Endodermal cell (in vitro differentiated cells): ENCODE measurements around the gene HS3ST2. TPM values are rescaled to one million over a fixed set of nuclear protein-coding genes. Genes with fewer than 3 reads are reported as not detected.
"Not testable (repeated sequence)": the region's sequence is repeated elsewhere in the genome, so short reads cannot be mapped to it uniquely, and the experiment has no call there.

Experiments used
- DNase-seq: peaks from one replicate; pipeline ENCODE4 v3.0.0-alpha.2; 2017
- H3K27ac ChIP-seq: 2 replicates; pipeline ENCODE4 v1.5.1; 2013; ENCODE audit warnings: mild to moderate bottlenecking, low read depth, low read length, moderate library complexity
- H3K27me3 ChIP-seq: 2 replicates; pipeline ENCODE4 v1.6.1; 2013; ENCODE audit warnings: mild to moderate bottlenecking, low read length, moderate library complexity; ENCODE audit not compliant: insufficient read depth, control insufficient read depth, poor library complexity, severe bottlenecking
- H3K36me3 ChIP-seq: 2 replicates; pipeline ENCODE4 v1.7.0; 2013; ENCODE audit warnings: mild to moderate bottlenecking, low read length, moderate library complexity; ENCODE audit not compliant: control insufficient read depth, insufficient read depth
- H3K4me1 ChIP-seq: one replicate; pipeline ENCODE4 v1.7.0; 2013; ENCODE audit warnings: low read length; ENCODE audit not compliant: control insufficient read depth, insufficient read depth
- H3K4me3 ChIP-seq: 2 replicates; pipeline ENCODE4 v1.5.1; 2013; ENCODE audit warnings: mild to moderate bottlenecking, low read length, moderate library complexity
- H3K9ac ChIP-seq: 2 replicates; pipeline ENCODE4 v1.6.1; 2013; ENCODE audit warnings: mild to moderate bottlenecking, low read length, moderate library complexity; ENCODE audit not compliant: poor library complexity, severe bottlenecking; ENCODE audit errors: extremely low read depth
- H3K9me3 ChIP-seq: 2 replicates; pipeline ENCODE4 v1.6.1; 2013; ENCODE audit warnings: mild to moderate bottlenecking, low read length, moderate library complexity; ENCODE audit not compliant: control insufficient read depth
- H3K27ac Mint-ChIP-seq: 2 replicates; pipeline ENCODE4 v1.8.0; 2020; ENCODE audit warnings: mixed read lengths
- H3K27me3 Mint-ChIP-seq: 2 replicates; pipeline ENCODE4 v1.8.0; 2021; ENCODE audit warnings: mild to moderate bottlenecking, mixed read lengths; ENCODE audit not compliant: insufficient read depth
- H3K36me3 Mint-ChIP-seq: 2 replicates; pipeline ENCODE4 v1.8.0; 2020; ENCODE audit warnings: low read depth, mixed read lengths
- H3K4me1 Mint-ChIP-seq: 2 replicates; pipeline ENCODE4 v1.8.0; 2020; ENCODE audit warnings: mixed read lengths
- H3K4me3 Mint-ChIP-seq: 2 replicates; pipeline ENCODE4 v1.8.0; 2020; ENCODE audit warnings: mild to moderate bottlenecking, moderate library complexity, mixed read lengths
- H3K9me3 Mint-ChIP-seq: 2 replicates; pipeline ENCODE4 v1.8.0; 2020; ENCODE audit warnings: mild to moderate bottlenecking, mixed read lengths
- CTCF ChIP-seq: fragments of 200-600 bp; sonication (generic); conservative IDR thresholded peaks from 2 replicates; pipeline ENCODE4 v1.5.0; 2021; ENCODE audit warnings: antibody characterized with exemption, mild to moderate bottlenecking
- WGBS, 2 experiments: methylation state at CpG; one replicate each; pipeline versions ENCODE4 v1.1.5 to v1.1.7; 2013; ENCODE audit warnings: missing lambda C conversion rate in 2 of 2, mixed read lengths in 1 of 2; ENCODE audit not compliant: insufficient coverage in 1 of 2, insufficient read length in 1 of 2; 5-methylcytosine and 5-hydroxymethylcytosine counted together
- total RNA-seq, 2 donors: library from RNA; stranded (reverse); fragmentation: NEBNext Ultra II Directional in 1 of 2; extraction: Animal tissue kit (Norgen Biotek cat#: 25700) in 1 of 2; gene quantifications; 2 replicates in 1 of 2; 3 replicates in 1 of 2; pipeline ENCODE4 v1.2.1, GENCODE V29; 2021

Gene HS3ST2
- total RNA-seq, 2 donors from 2014 or later: 0.18 TPM; not detected in 1

GRCh38 chr16:22897184-22897583, 83.2 kb downstream of the HS3ST2 start:
- Mint-ChIP-seq H3K4me1 (no peaks in the 10 kb centered on the region), H3K4me3 (no peak overlapping the region), H3K36me3 (no peaks in the 10 kb centered on the region), H3K9me3 (no peaks in the 10 kb centered on the region), H3K27me3 (peaks cover 8% of the 10 kb centered on the region), H3K27ac (no peak overlapping the region)
- Histone ChIP-seq H3K27me3 (peaks cover 56% of the 10 kb centered on the region), H3K36me3 (no peaks in the 10 kb centered on the region), H3K9me3 (peaks cover 4% of the 10 kb centered on the region), H3K9ac (no peak overlapping the region), H3K27ac (no peak overlapping the region), H3K4me1 (peaks cover 4% of the 10 kb centered on the region), H3K4me3 (no peak overlapping the region)
- DNase-seq: no peak
- no peak for TF ChIP-seq CTCF
- WGBS, 2 experiments: 86 to 94% methylated on average over 1 of the region's 1 CpG

GRCh38 chr16:22898131-22898530, 84.2 kb downstream of the HS3ST2 start:
- peaks cover 4% of the 10 kb centered on the region for H3K4me1 ChIP-seq
- H3K27me3 ChIP-seq: peaks cover 59% of the 10 kb centered on the region
- no peaks in the 10 kb centered on the region for H3K36me3 ChIP-seq
- TF ChIP-seq CTCF: no peak
- Mint-ChIP-seq H3K36me3 (no peaks in the 10 kb centered on the region), H3K9me3 (no peaks in the 10 kb centered on the region), H3K4me3 (no peak overlapping the region), H3K27me3 (peaks cover 15% of the 10 kb centered on the region), H3K4me1 (no peaks in the 10 kb centered on the region), H3K27ac (no peak overlapping the region)
- peaks cover 10% of the 10 kb centered on the region for H3K9me3 ChIP-seq
- H3K4me3 ChIP-seq: no peak overlapping the region
- no peak overlapping the region for H3K27ac ChIP-seq
- H3K9ac ChIP-seq: no peak overlapping the region
- DNase-seq: no peak

GRCh38 chr16:22898874-22899348, 84.9 kb downstream of the HS3ST2 start:
- peak; percentile 98 for TF ChIP-seq CTCF
- peaks cover 59% of the 10 kb centered on the region for H3K27me3 ChIP-seq
- H3K9me3 Mint-ChIP-seq: no peaks in the 10 kb centered on the region
- no peaks in the 10 kb centered on the region for H3K36me3 ChIP-seq
- H3K4me3 ChIP-seq: no peak overlapping the region
- WGBS, 2 experiments: 19 to 33% methylated on average over 4 to 10 of the region's 10 CpGs
- H3K4me1 ChIP-seq: peaks cover 7% of the 10 kb centered on the region
- no peaks in the 10 kb centered on the region for H3K36me3 Mint-ChIP-seq
- no peak overlapping the region for H3K4me3 Mint-ChIP-seq
- no peak overlapping the region for H3K27ac Mint-ChIP-seq
- no peaks in the 10 kb centered on the region for H3K4me1 Mint-ChIP-seq
- peaks cover 10% of the 10 kb centered on the region for H3K9me3 ChIP-seq
- H3K9ac ChIP-seq: no peak overlapping the region
- DNase-seq: peak; percentile 97
- peaks cover 15% of the 10 kb centered on the region for H3K27me3 Mint-ChIP-seq
- no peak overlapping the region for H3K27ac ChIP-seq

GRCh38 chr16:22899567-22899966, 85.6 kb downstream of the HS3ST2 start:
- H3K27me3 Mint-ChIP-seq: peaks cover 19% of the 10 kb centered on the region
- not testable (repeated sequence) for H3K27ac ChIP-seq, H3K4me1 Mint-ChIP-seq

More at GRCh38 chr16:22899567-22899966, 85.6 kb downstream of the HS3ST2 start:
- H3K9me3 Mint-ChIP-seq, H3K27ac Mint-ChIP-seq, H3K4me1 ChIP-seq, H3K9ac ChIP-seq, H3K4me3 ChIP-seq, H3K4me3 Mint-ChIP-seq, DNase-seq, H3K9me3 ChIP-seq, H3K36me3 ChIP-seq, H3K36me3 Mint-ChIP-seq: not testable (repeated sequence)
- H3K27me3 ChIP-seq: peaks cover 59% of the 10 kb centered on the region
- WGBS, 2 experiments: 74 to 90% methylated on average over 3 to 4 of the region's 4 CpGs
